Eye (tissue), 1 donor: ENCODE results near the gene FAF2.

Experiments
- DNase-seq: peaks from one replicate; pipeline ENCODE4 v3.0.0-alpha.2; 2015

FAF2 gene

DNA sequence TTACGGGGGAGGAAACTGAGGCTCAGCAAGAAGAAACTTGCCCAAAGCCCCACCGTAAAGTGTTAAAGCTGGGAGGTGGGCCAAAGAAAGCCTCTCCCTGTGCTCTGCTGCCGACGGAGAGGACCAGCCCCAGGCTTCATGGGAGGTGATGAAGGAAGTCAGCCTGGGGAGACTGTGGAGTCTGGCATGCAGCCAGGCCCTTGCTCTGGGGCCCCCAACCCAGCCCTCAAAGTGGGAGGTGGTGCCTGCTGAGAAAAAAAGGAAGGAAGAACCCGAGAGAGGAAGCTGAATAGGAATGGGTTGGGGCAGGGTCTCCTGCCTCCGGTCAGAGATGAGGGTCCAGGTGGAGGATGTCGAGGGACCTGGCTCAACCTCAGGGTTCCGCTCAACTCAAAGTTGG is 85.2 kb downstream of the FAF2 start:
- DNase-seq: no peak

DNA sequence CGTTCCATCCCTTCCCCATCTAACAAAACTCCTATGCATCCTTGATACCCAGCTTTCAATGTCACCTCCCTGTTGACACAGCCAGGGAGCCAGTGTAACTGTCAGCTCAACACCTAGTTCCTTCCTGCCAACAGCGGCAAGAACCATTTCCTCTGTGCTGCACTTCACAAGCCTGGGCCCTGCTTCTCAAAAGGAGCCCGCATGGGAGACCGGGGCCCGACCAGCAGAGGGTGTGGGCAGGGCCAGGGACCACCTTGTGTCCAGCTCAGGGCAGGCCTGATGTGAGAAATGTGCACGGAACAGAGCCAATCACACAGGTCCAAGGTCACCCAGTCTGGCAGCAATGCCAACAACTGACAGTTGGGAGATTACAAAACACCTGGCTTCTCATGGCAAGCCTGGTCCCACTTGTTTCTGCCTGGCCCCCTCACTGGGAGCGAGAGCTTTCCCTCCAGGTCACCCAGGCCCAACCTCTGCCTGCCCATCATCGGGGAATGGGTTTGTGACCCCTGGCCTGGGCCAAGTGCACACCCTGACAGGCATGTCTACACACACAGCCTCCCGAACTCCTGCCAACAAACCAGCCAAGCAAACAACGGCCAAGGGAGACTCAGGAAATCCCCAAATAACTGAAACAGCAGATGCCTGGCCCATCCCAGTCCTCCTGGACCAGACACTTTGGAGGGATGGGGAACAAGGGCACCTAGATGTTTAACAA is 85.9 kb downstream of the FAF2 start:
- no peak for DNase-seq

DNA sequence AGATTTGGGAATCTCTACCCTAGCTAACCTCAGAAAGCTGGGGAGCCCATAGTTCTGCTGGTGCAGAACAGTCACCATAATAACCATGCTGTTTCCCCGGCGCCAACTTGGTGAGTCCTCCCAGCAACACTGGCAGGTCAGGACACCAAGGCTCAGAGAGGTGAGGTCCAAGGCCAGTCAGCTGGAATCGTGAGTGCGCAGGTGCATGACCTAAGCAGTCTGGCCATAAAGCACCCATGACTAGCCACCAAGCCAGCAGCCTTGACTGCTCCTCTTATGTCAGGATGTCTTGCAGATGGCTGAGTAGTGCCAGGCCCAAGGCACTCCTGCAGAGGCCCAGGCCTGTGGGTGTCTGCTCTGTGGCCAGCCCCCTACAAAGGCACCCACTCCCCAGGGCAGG is 86.5 kb downstream of the FAF2 start:
- DNase-seq: no peak

DNA sequence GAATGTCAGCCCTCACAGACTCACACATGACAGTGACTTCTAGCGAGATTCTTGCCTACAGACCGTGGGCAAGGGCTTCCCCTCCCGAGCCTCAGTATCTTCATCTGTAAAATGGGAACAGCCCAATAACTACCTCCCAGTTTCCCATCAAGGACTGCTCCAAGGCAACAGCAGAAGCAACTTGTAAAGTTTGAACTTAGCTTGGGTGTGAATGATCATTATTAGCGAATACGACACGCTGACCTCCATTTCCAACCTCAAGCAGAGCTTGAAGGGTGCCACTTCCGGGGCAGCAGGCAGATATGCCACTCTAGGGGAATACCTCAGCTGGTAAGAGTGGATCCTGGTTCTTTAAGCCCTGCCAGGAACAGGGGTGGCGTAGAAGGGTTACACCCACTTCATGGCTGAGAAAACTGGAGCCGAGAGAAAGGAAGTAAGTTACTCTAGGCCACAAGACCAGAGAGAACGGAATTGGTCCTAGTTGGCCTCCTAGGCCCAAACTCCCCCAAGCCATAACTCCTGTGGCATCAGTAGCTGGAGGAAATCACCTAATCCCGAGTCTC is 87.0 kb downstream of the FAF2 start:
- peak; percentile 20 for DNase-seq

DNA sequence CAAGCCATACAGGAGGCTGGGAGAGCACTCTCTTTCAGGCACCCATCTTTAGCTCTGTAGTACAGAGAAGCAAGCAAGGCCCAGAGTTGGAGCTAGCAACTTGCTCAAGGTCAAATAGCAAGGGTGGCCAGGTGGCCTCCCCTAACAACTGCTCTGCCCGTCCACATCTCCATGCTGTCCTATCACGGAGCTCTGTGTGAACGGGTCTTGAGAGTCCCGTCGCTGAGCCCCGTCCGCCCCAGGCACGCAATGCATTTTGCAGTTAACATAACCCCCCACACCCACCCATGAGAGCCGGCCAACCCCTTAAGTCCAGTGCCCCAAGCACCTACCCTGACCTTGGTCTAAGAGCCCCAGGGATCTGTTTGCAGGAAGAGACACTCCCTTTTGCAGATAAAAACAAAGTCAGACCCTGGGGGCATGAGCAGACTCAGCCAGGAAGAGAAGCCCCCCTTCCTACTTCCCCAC is 87.5 kb downstream of the FAF2 start:
- peak; percentile 37 for DNase-seq

DNA sequence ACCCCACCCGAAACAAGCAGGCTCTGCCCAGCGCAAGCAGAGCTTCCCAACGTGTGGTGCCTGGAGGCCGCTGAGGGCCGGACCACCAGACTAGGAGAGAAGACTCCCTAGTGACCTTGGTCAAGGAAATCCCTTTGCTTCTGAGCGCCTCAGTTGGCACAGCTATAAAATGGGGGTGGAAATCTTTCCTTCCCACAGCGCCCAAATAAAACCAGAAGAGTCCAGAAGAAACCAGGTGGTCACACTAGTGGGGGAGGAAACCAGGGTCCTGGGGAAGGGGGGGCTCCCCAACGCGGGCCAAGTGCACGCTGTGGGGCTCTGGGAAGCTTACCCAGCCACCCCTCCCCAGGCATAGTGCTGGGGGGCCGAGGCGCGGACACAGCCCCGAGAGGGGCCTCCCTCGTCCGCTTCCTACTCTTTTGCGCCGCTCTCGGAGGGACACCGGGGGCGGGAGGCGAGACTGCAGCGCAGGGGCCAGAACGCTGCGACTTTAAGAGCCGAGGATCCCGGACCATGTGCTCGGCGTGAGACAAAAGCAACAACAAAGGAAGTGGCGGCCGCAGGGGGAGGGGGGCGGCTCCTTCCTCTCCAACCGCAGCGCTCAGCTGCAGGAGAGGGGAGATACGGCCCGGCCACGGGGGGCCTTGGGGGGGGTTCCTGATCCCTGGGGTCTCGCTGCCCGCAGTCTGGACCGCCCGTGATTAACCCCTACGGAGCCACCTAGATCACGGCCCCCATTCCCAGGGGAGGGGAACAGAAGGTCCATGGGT is 88.1 kb downstream of the FAF2 start:
- peak; percentile 93 for DNase-seq

DNA sequence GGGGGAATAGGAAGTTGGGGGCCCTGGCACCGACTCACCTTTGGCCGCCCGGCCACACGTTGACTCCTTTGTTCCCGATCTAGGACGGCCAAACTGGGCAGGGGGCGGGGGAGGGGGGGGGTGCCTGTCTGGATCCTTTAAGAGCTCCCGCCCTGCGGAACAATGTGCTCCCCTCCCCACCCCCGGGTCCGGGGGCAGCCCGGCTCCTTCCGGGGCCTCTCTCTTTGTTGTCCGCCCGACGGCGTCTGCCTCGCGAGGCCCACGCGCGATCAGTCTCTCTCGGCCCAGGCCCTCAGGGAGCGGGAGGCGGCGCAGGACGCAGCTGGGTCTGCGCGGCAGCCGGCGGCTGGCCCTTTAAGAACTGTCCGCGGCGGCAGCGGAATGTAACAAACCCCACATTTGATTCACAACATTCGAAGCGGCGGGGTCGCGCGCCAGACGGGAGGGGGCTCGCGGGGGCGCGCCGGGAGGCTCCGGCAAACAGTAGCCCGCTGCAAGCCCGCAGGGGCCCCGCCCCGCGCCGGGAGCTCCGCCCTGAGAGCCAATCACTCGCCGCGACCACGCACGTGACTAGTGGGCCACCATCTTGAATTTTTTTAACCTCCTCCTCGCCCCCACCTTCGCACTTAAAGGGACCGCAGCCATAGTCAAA is 88.8 kb downstream of the FAF2 start, which contains the start of gene RNF44:
Gene RNF44, minus strand, starts transcription at position 501 of the 652 bp plus-strand sequence. CDS start 4,930 bp downstream, outside the sequence.
- peak; percentile 99 for DNase-seq

DNA sequence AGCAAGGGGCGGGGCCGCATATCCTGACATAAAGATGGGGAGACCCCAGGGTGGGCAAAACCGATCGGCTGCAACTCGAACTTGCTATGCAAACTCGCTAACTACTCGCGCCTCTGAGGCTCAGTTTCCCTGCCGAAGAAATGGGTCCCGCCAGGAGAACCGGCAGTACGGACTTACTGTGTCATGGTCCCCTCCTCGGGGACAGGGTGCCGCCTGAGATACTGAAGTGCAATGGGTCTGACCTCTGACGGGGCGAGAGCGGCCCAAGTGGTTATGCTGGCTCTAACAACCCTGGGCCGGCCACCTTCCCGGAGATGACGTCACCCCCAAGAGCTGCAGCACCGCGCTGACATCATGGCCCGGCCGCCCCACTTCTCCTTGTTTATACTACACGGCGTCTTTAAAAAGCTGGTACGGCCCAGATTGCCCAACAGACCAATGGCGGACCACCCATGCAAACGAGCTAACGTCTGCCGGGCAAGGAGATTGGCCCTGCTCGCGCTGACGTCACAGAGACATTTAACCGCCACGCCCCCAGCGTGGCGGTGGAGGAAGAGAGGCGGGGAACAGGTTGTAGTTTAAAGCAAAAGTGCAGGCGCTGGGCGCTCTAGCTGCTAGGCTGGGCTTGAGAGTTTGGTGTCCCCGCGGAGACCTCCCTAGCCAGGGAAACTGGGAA is 89.5 kb downstream of the FAF2 start:
- peak; percentile 99 for DNase-seq

DNA sequence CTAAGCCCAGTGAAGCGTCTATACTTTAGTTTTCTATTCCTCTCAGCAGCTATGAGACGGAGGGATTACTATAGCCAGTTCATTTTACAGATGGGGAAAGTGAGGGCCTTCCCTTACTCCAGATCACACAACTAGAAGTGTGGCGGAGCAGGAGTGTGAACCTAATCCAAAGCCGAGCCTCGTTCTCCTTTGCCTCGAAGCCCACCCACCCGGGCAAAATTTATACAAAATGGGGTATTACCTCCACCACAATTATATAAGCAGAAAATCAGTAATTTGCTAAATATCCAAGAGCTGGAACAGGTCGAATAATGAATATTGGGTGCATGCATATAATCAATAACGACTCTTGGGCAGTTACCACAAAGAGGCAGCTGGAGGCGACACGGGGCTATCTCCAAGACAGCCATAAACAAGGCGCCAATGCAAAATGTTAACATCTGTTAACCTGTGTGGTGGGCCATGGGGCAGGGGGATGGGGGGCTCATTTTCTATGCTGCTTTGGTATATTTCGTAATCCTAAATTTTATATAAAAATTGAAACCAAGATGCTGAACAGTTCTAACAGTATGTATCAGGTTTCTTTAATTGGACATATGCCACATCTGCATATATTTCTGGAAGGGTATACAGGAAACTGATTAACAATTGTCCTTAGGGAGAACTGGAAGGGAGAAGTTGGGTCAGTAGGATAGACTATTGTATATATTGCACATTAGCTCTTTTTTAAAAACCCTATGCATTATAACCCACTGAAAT is 90.2 kb downstream of the FAF2 start:
- no peak for DNase-seq

DNA sequence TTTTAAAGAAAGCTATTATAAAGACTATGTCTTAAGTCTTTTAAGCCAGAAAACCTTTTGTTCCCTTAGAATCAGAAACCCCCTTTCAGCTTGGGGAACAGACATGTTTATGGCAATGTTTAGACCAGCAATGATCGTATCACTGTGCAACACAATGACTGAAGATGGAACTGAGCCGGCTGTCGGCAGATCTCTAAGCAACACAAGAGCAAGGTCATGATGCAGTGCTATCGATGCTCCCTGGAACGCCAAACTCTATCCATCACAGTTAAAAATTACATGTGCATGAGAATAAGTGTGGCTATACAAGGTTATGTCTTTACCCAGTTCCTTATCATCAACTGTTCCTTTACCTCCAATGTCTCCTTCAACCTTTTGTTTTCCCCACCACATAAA is 90.8 kb downstream of the FAF2 start:
- DNase-seq: no peak

DNA sequence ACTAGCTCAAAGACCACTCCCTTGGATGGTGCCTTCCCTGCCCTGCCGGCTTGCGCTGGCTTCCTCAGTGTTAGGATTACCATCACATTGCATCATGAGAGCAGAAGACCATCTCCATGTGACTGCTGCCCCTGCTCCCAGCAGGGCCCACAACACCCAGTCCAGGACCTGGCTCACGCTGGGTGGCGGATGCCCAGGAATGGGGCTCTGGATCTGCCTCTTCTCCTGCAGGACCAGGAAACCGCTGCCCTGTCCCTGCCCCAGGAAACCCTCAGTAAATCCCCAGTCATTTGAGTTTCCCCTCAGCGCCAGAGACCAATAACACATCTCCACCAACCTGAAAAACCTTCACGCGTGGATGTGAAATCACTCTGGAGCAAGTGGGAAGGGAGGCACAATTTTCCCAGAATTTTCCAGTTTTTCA is 92.3 kb downstream of the FAF2 start:
- DNase-seq: no peak

DNA sequence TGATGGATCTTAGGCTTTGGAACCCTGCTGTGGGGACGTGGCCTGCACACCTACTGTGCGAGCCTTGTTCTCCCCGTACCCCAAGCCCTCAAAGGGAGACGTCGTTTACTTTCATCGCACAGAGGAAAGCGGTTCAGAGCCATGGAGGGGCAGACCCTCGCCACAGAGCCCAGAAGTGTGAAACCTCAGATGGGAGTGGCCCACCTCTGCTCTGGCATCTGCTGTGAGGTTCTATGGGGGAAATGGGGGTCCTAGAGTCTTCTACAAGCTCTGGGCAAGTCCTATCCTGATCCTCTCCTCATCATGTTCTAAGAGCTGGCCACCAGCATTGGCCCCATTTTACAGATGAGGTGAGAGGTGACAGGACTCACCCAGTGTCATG is 92.8 kb downstream of the FAF2 start:
- no peak for DNase-seq

DNA sequence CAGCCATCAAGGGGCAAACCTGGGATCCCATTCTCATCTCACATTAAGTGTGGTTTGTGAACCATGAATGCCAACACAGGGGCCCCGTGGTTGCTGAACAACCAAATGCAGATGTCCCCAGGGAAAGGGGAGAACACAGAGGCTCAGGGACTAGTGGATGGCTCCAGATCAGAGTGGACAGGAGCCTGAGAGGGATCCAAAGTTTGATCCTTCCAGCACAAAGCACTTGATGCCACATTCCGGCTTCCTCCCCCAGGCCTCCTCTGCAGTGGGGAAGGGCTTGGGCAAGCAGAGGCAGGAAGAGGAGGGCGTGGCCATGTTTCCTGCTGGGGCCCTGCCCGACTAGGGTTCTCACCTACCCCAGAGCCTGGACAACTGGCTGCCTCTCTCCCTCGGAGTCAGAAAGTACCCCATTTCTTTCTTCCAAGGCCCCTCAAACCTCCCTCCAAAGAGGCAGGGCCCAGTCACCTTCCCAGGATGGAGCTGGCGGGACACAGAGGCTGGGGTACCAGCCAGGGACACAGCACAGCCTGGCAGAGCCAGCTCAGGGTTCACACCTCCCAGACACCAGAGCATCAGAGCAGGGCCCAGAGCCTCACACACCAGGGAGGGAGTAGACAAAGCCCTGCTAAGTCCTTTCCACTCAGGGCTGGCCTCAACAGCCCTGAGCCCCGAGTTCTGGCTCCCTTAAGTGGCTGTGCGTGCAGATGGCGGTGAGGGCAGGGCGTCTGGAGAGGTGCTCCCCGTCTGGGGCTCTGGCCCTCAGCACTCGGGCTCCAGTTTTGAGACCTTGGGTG is 93.4 kb downstream of the FAF2 start:
- peak; percentile 38 for DNase-seq

DNA sequence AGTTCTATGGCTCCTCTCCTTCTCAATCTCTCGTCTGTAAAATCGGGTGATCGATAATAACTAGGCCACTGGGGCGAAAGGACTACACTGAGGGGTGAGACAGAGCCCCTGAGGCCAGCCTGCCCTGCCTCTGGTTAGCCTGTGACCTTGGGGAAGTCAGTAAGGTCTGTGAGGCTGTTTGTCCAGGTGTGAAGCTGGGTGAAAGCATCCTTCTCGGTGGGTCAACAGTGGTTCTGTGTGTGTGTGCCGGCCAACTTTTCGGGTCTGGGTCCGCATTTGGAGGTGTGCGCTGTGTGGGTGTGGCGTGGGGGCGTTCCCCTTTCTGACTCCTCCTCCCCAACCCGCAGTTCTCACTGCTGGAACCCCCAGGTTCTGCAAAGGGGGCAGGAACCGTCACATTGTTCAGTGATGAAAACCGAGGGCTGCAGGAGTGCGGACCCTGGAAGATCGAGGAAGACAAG is 94.0 kb downstream of the FAF2 start:
- DNase-seq: no peak

DNA sequence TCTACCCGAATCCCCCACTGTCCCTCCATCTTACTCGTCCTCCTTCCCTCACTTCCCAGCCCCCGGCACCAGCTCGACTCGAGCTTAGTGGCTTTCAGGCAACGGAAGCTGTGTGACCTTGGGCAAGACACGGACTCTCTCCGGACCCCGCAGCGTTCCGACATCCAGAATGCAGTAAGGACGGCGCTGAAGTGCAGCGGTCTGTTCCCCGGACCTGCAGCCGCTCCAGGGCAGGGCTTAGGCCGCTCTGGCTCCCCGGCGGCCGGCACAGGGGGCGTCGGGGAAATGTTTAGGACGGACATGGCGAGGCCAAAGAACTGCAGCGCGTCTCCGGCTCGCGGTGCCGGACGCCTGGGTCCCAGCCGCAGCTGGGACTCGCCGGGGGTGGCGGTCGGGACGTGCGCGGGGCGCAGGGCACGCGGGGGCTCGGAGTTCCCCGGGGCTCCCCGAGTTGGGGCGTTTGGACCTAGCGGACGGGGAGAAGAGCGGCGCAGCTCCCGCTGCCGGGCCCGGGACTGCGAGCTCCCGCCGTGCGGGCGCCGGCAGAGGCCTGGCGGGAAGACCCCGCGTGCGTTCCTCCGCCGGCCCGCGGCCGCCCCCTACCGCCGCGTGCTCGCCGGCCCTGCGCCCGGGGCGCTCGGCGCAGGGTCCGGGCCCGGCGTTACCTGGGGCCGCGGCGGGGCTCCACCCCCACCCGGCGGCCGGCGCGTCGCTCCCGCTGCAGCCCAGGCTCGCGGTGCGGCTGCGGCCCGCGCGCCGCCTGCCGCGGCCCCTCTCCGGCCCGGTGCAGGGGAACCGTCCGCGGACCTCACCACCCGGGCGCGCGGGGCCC is 94.6 kb downstream of the FAF2 start:
- DNase-seq: peak; percentile 68

DNA sequence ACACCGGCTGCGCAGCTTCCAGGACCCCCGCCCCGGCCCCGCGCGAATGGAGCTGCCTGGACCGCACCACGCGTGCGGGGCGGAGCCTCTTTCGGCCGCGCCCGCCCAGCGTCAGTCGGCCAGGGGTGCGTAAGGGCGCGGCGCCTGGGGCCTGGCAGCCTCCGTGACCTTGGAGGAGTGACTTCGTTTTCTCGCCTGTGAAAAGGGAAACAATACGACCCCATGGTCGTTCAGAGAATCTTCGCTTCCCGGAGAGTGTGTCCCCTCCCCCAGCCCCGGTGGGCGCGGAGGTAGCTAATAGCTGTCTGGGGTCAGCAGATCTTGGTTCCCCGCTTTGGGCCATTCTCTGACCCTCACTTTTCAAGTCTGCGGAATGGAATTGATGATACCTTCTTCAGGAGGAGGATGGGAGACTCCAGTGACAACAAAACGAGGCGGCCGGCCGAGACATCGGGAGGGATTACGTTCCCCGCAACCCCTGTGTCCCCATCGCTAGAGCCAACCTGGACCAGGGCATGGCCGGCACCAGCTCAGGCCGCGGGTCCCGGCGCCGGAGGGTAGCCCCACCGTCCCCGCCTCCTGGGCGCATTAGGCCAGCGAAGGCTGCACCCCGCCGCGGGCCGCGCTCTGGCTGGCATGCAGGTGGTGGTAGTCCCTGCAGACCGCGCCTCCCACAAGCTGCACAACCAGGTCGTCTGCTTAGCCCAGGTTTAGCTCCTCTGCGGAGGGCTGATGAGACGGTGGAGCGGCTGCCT is 95.4 kb downstream of the FAF2 start:
- DNase-seq: peak; percentile 88

DNA sequence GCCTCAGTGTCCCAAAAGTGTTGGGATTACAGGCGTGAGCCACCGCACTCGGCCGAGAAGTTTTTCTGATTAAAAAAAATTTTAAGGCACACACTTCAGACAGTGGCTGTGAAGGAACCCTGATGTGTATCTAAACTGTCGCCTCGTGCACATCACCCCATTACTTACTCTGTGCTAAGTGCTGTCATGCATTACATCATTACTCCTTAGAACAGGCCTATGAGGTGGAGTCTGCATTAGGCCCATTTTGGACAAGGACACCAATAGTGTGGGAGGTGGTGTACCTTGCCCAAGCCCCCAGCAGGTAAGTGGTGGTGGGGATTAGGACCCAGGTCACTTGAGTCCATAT is 97.2 kb downstream of the FAF2 start:
- no peak for DNase-seq

DNA sequence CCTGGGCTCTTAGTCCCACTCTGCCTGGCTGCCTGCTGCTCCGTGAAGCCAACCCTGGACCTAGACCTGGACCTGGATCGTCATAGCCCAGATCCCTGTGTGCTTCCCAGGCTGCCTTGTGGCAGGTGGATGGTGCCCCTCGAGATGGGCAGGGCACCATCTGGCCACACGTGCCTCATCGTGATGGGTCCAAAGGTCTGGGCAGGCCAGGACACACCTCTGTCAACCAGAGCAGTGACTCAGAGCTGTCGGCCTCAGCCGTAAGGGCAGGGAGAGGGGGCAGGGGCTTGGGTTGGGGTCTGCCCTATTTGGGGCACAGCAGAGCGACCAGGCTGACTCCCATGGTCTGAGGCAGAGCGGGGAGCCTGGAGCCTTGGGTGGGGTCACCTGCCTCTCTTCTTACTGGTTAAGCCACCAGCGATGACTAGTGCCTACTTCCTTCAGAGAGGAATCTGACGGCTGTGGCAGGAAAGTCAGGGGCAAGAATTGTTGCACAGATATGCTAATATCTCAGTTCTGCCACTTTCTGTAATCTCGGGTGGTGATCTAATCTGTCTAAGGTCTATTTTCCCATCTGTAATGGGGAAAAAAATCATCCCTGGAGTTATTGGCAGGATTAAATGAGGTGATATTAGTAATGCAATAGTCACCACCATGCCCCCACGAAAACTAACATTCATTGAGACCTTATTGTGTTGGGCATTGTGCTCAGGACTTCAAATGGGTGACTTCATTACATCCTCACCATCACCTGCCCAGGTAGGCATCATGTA is 97.7 kb downstream of the FAF2 start:
- DNase-seq: no peak

DNA sequence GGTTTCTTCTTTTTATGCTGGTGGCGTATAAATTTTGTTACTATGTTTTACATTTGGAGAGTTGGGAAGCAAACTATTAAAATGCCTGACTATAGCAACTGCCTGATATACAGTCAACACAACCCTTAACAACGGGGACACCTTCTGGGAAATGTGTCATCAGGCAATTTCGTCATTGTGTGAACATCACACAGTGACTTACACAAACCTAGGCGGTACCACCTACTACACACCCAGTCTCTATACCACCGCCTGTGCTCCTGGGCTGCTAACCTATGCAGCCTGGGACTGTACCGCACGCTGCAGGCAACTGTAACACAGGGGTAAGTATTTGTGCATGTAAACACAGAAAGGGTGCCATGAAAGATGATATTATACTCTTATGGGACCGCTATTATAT is 99.6 kb downstream of the FAF2 start:
- no peak for DNase-seq
